HFFc6 (cell line): ENCODE data around the gene CNTN3. TPM values are rescaled to one million over a fixed set of nuclear protein-coding genes. Genes with fewer than 3 reads are reported as not detected.

Source experiments
- DNase-seq: peaks from one replicate; pipeline ENCODE4 v3.0.0-alpha.2; 2018
- H3K27ac Mint-ChIP-seq: 2 replicates; pipeline ENCODE4 v1.8.0; 2020; ENCODE audit warnings: mild to moderate bottlenecking, mixed read lengths
- H3K27me3 Mint-ChIP-seq: 2 replicates; pipeline ENCODE4 v1.8.0; 2021; ENCODE audit warnings: mild to moderate bottlenecking, moderate library complexity, mixed read lengths; ENCODE audit not compliant: insufficient read depth
- H3K36me3 Mint-ChIP-seq: 2 replicates; pipeline ENCODE4 v1.8.0; 2021; ENCODE audit warnings: low read depth, mixed read lengths
- H3K4me1 Mint-ChIP-seq: 2 replicates; pipeline ENCODE4 v1.8.0; 2020; ENCODE audit warnings: low read depth, mixed read lengths
- H3K4me3 Mint-ChIP-seq: 2 replicates; pipeline ENCODE4 v1.8.0; 2020; ENCODE audit warnings: mild to moderate bottlenecking, moderate library complexity, mixed read lengths
- H3K9me3 Mint-ChIP-seq: 2 replicates; pipeline ENCODE4 v1.8.0; 2020; ENCODE audit warnings: mild to moderate bottlenecking, mixed read lengths
- total RNA-seq, 6 experiments: library from RNA; stranded (reverse); fragmentation: NEBNext Ultra II Directional; extraction: Animal tissue kit (Norgen Biotek cat#: 25700); gene quantifications; 2 replicates in 1 of 6; 3 replicates in 5 of 6; pipeline ENCODE4 v1.2.3, GENCODE V29; 2021
- TF ChIP-seq, protein P1 (sequence below): fragments of 200-600 bp; sonication (generic); IDR thresholded peaks from 2 replicates; pipeline ENCODE4 v1.5.0; 2021; ENCODE audit warnings: antibody characterized with exemption, mild to moderate bottlenecking

CNTN3 gene
- total RNA-seq, 6 experiments from 2014 or later, result 9.8 to 14.6 (median 12.3) TPM

DNA sequence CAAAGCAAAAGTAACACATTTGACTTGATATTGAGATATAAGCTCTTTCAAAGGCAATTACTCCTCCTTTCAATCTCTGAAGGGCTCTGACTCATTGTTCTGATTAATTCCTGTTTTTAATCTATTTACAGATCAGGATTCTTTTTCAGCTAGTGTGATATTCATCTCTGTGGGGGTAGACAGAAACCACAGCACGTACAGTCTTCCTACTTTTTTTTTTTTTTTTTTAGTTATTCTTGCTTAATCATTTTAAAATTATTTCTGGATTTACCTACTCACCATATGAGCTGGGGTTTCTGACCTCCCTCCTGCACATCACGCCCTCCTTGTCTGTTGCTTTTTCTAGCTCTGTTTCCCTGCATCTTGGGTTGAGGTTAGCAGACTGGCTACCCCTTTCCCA is 1.4 kb downstream of the CNTN3 start:
- Mint-ChIP-seq H3K4me3 (peak overlapping the region; percentile 91), H3K4me1 (peaks cover 38% of the 10 kb centered on the region), H3K27ac (peak overlapping the region; percentile 64), H3K27me3 (no peaks in the 10 kb centered on the region), H3K9me3 (no peaks in the 10 kb centered on the region), H3K36me3 (peaks cover 6% of the 10 kb centered on the region; the same call in 1 of the 2 replicates)
- TF ChIP-seq, protein P1, sequence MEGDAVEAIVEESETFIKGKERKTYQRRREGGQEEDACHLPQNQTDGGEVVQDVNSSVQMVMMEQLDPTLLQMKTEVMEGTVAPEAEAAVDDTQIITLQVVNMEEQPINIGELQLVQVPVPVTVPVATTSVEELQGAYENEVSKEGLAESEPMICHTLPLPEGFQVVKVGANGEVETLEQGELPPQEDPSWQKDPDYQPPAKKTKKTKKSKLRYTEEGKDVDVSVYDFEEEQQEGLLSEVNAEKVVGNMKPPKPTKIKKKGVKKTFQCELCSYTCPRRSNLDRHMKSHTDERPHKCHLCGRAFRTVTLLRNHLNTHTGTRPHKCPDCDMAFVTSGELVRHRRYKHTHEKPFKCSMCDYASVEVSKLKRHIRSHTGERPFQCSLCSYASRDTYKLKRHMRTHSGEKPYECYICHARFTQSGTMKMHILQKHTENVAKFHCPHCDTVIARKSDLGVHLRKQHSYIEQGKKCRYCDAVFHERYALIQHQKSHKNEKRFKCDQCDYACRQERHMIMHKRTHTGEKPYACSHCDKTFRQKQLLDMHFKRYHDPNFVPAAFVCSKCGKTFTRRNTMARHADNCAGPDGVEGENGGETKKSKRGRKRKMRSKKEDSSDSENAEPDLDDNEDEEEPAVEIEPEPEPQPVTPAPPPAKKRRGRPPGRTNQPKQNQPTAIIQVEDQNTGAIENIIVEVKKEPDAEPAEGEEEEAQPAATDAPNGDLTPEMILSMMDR, result no peak
- peak; percentile 52 for DNase-seq

GRCh38 chr3:74611206-74611605 is 3.3 kb downstream of the CNTN3 start:
- TF ChIP-seq, protein P1, result no peak
- peaks cover 6% of the 10 kb centered on the region; the same call in 1 of the 2 replicates for H3K36me3 Mint-ChIP-seq

DNA sequence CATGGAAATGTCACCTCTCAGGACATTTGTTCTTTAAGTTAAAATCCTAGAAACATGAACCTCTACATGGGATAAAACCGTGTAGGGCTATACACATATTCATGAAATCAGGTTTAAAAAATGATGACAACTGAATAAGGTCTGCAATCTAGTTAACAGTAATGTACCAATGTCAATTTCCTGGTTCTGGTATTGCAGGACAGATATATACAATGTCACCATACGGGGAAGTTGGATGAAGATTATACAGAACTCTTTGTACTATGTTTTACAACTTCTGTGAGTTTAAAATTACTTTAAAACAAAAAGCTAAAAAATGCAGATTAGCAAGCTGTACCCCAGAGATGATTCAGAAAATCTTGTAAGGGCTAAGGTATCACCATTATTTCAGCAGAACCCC is 6.7 kb downstream of the CNTN3 start:
- Mint-ChIP-seq H3K27me3 (peaks cover 2% of the 10 kb centered on the region; the same call in 1 of the 2 replicates), H3K4me3 (no peak overlapping the region), H3K9me3 (no peaks in the 10 kb centered on the region), H3K27ac (no peak overlapping the region), H3K4me1 (peaks cover 43% of the 10 kb centered on the region), H3K36me3 (peaks cover 16% of the 10 kb centered on the region)
- TF ChIP-seq, protein P1, result no peak
- no peak for DNase-seq

More at GRCh38 chr3:74611206-74611605, 3.3 kb downstream of the CNTN3 start:
- H3K4me3 Mint-ChIP-seq, result peak overlapping the region; percentile 47; the same call in 1 of the 2 replicates
- no peaks in the 10 kb centered on the region for H3K27me3 Mint-ChIP-seq
- DNase-seq, result no peak
- H3K4me1 Mint-ChIP-seq, result peaks cover 38% of the 10 kb centered on the region
- no peaks in the 10 kb centered on the region for H3K9me3 Mint-ChIP-seq
- no peak overlapping the region for H3K27ac Mint-ChIP-seq

GRCh38 chr3:74606996-74607395 is 7.5 kb downstream of the CNTN3 start:
- Mint-ChIP-seq H3K36me3 (peaks cover 16% of the 10 kb centered on the region), H3K4me3 (no peak overlapping the region), H3K9me3 (no peaks in the 10 kb centered on the region), H3K27ac (no peak overlapping the region), H3K27me3 (peaks cover 2% of the 10 kb centered on the region; the same call in 1 of the 2 replicates), H3K4me1 (peaks cover 41% of the 10 kb centered on the region)
- TF ChIP-seq, protein P1, result no peak
- DNase-seq, result no peak

DNA sequence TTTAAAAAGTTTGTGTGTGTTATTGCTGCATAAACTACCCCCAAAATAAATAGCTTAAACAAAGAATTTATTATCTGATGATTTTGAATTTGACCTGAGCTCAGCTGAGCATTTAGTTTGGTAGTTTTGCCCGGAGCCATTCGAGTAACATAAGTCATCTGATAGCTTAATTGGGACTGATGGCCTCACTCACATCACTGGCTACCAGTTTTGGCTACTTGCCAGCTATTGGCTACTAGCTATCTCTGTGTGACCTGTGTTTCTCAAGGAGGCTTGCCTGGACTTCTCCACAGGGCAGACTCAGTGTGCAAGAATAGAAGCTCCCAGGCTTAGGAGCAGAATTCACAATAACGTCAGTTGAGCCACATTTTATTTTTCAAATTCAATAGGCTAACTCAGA is 9.0 kb downstream of the CNTN3 start:
- Mint-ChIP-seq H3K4me1 (peaks cover 37% of the 10 kb centered on the region), H3K4me3 (no peak overlapping the region), H3K27me3 (peaks cover 2% of the 10 kb centered on the region; the same call in 1 of the 2 replicates), H3K9me3 (no peaks in the 10 kb centered on the region), H3K36me3 (peaks cover 16% of the 10 kb centered on the region), H3K27ac (no peak overlapping the region)
- no peak for DNase-seq
- TF ChIP-seq, protein P1, result no peak
